Smooth muscle cell of the brain vasculature (primary cell): Measurements from ENCODE around the gene NEDD8.

ENCODE experiments used
- DNase-seq: peaks from one replicate; pipeline ENCODE4 v3.0.0-alpha.2; 2012; ENCODE audit warnings: low read depth, low spot score

NEDD8 gene

DNA sequence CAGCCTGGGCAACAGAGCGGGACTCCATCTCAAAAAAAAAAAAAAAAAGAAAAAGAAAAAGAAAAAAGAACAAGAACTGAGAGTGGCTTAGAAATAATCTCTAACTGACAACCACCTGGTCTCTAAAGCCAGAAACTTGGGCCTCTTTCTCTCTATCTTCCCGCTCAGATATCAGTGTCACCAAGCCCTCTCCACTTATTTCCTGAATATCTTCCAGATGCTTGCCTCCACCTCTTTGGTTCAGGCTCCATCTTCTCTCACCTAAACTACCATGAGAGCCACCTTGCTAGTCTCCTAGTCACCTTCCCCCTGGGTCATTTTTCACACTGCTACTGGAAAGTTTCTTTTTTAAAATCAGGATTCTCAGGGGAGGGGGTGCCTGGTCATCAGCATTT is 35.1 kb downstream of the NEDD8 start:
- no peak for DNase-seq

DNA sequence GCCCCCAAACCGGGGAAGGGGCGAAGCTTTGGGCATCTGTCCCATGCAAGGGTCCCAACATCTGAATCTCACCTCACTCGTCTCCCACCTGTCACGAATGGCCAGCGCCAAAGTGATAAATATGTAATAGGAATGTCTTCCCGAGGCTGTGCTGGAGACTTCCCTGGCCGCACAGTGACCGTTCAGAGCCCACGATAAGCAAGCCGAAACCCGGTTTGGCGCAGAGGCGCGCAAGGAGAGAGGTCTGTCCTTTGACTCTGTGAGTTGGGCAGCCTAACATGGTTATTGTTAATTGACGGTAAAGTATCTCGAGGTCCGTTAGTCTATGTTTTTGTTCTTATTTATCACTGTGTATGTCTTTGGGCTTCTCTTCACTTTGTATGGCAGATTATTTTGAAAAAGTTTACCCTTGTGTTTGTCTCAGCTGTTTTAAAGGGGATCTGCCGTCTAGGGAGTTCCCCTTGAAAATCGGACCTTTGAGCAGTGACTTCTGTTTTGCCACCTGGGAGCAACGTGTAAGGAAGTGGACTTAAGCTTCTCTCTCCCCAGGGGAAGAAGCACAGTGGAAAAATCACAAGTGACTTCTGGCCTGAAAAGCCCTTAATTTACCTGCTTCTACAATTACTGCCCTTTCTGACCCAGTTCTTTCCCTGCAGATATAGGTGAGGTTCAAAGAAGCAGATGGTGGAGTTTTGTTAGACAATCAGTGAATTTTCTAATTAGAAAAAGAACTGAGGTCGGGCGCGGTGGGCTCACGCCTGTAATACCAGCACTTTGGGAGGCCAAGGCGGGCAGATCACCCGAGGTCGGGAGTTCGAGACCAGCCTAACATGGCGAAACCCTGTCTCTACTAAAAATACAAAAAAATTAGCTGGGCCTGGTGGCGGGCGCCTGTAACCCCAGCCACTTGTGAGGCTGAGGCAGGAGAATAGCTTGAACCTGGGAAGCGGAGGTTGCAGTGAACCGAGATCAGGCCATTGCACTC is 35.8 kb downstream of the NEDD8 start:
- no peak for DNase-seq

DNA sequence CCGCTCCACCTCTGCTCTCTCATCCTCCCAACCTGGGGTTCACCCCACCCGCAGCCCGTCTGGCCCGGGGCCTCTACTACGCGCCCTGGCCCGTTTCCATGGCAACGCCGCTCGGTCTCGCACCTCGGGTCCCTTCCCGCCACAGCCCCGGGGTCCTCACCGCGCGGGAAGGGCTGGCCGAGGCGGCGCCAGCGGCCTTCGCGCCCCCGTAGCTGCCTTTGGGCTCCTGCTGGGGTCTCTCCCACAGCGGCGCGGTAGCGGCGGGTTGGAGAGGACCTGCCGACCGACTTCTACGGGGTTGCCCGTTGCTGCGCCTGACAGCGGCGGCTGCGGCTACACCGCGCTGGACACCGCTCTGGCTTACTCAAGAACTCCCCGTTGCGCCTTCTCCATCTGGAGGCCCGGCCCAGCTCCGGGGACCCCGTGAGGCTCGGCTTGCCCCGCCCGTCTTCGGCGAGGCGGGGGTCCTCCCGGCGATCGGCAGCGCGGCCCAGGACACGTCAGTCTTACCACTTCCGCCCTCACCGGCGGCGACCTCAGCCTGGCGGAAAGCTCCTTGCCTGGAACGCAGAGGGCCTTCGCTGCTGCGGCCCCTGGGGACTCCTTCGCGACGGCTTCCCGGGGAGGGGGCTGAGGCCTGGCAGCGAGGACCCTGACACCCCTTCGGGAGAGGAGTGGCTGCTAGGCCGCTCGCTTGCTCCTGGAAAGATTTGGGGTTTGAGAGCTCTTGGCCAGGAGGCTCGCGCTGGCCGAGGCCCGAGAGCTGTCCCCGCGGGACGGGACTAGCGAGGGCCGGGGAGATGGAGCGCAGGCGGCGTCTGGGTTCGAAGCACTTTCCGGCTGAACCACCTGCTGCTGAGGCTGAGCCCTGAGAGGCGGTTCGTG is 36.7 kb downstream of the NEDD8 start, which contains the start of gene TM9SF1:
TM9SF1 (minus strand) TSS at position 256 of the 885 bp plus-strand sequence. CDS start 422 bp downstream, outside the sequence.
- DNase-seq: peak; percentile 74

DNA sequence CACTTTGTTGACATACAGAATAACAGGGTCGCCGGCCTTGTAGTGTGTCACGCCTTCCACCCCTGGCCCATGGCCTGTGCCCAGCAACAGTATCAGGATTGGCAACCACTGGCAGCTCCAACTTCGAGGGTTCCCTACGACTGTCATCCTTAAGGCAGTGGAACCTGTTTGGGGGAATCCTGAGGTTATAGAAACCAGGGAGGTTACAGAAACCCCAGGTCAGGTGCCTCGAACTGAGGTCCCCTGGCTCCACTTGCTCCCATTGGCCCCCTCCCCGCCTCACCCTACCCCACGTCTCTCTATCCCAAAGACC is 37.3 kb downstream of the NEDD8 start:
- no peak for DNase-seq

DNA sequence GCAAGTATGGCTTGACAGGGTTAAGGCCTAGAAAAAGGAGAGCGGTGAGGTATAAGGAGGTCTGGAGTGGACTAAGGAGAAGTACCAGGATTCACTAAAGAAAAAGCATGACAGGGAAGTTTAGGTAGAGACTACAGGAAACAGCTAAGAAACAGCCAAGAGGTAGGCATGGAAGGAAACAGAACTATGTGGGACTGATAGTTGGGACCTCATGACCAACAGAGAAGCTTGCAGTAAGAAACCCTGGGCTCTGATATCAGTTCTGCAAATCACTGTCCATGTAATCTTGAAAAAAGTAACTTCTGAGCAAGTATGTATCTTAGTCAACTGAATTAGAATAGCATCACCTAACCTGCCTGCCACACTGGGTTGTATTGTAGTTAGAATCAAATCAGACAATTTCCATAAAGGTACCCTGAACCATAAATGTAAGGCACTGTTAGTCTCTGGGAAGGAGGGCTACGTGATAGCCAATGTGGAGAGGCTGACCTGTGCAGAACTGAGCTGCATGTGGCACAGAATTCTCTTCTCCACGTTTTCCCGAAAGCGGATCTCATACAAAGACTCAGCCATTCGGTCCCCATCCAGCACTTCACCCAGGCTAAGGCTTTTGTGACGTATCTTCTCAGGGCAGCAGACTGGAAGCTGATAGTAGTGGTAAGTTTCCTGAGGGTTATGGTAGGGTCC is 37.8 kb downstream of the NEDD8 start:
- no peak for DNase-seq

DNA sequence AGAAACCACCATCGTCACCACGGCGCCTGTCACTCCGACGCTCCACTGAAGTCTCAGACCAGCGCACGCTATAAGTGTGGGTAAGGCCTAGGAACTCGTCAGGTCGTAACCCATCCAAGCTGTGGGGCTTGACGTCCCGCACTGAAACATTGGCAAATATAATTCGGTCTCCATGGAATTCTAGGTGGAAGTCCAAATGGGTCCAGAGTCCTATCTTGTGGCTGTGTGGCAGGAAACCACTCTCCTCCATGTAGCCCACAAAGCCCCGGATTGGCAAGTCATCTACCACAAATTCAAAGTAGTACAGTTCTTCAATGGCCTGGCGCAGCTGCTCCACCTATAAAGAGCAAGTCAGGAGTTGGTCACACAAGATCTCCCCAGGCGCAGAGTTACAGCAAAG is 39.2 kb downstream of the NEDD8 start:
- no peak for DNase-seq

DNA sequence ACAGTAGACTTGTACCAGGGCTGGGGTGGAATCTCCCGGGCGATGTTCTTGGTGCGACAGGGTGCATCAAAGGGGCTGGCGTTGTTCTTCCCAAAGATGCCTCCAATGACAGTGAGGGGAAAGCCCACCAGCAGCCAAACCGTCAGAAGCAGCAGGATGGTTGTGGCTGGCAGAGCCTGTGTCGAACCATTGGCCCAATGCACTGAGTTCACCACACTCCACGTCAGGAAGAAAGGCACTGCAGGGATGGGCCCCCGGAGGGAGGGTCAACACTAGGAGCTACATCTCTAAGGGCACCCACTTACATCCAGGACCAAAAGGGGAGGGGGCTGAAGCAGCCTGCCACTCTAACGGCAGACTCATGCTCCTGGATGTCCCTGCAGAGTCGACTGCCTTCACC is 41.8 kb downstream of the NEDD8 start:
- no peak for DNase-seq

DNA sequence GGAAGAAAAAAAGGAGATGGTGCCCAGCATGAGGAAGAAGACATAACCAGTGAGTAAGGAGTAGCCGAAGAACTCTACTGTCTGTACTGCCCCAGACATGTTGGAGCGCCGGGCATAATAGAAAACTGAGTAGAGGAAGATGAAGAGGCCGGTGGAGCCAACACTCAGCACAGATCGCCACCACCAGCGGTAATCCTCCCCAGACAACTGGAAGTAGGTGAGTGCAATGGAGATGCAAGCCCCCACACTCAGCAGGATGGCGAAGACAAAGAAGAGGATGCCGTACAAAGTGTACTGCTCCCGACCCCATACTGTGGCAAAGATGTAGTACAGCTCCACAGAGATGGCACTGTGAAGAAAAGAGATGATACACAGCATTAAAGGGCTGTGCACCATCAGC is 42.7 kb downstream of the NEDD8 start:
- DNase-seq: no peak

DNA sequence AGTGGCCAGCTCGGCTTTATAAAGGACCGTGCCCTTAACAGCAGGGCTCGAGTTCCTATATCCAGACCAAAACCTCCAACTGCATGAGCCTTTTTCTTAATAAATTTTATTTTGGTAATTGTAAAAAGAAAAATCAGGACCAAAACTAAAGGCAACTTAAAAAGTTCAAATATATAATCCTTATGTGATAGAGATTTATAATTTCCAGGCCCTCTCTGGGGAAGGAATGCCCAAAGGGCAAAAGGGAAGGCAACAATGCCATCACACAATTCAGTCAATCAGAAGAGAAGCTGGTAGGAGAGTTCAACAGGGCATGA is 43.1 kb downstream of the NEDD8 start:
- no peak for DNase-seq

DNA sequence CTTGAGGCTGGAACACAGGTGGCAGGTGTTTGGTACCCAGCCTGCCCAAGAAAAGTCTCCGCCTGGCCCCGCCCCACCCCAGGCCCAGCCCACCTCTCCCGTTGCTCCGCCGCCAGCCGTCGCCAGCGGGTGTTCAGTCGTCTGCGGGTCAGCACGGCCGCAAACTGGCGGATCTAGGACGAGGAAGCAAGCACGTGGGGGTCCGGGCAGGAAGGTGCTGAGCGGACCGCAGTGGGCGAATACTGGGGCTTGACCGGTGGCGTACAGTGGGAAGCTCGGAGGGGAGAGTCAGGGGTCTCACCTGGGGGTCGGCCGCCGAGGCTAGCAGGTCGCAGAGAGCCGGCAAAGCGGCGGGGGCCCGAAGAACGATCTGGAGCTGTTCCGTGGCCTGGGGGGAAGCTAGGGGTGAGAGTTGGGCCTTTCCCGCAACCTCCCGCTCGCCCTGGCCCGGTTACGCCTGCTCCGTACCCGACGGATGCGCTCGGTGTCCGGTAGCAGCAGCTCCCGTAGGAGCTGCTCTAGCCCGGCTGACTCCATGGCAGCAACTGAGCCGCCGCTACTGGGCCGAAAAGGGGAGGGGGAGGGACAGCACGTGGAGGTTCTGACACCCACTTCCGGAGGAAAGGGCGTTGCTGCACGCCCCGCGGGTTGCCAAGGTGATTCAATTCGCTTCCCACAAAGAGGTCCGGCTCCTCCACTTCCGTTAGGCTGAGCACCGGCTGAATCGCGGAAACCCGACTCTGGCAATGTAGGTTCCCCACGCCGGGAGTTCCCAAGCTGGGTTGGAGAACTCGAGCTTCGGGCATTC is 43.7 kb downstream of the NEDD8 start, which contains the start of gene IPO4:
IPO4 (minus strand) TSS at position 566 of the 808 bp plus-strand sequence; CDS start at position 537, 29 bp downstream.
- peak; percentile 91 for DNase-seq

DNA sequence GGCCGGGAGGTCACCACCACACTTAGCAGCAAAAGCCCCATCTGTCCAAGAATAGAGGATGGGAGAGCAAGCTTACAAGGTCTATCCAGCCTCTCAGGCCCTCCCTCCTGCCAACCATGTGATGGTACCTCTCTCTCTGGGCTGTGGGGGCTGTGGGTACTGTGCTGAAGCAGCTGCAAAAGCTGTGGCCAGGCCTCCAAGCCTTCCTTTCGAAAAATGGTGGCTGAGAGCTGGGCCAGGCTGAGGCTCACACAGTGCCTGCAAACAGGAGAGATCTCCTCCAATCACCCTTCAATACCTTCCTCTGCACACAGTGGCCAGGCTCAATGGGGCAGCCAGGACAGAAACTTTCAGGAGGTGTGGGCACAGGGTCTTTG is 44.6 kb downstream of the NEDD8 start:
- no peak for DNase-seq

DNA sequence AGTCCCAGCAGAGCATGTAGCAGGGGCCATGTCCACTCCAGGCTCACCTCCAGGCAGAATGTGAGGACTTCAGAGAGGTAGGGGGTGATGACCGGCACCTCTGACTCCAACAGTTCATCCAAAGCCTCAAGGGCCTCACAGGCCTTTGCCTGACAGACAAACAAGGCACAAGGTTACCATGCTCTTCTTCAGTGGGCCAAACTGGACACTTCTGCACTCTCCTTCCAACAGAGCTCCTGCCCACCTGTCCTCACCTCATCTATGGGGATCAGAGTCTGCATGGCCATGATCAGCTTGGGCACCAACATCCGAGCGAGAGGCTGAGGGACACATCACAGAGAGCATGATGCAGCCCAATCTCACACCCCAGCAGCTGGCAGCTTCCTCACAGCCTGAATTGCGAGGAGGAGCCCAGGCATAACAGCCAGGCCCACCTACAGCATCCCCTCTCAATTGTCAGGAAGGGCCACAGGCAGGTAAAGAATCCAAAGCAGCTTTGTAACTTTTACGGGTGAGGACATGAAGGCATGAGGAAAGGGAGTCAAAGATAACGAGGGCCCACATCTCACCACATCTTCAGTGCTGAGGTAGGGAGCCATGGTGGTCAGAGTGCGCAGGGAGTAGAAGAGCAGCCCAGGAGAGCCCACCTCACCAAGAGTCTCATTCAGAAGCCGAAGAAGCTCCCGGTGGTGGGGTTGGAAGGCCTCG is 45.2 kb downstream of the NEDD8 start:
- DNase-seq: no peak

DNA sequence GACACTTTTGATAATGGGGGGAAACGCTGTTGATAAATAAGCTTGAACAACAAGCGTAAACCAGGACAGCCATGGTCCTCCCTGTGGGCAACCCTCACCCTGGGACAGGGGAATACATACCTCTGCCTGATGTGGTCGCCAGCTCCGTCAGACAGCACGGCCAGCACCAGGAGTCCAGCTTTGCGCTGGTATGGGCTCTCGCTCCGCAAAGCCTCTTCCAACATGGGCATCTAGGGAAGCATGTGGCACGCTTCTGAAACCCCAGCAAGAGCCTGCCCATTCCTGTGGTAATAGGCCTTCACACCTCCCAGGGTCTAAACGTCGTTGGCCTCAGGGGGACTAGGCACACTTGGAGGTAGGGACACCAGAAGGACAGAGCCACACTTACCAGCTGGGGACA is 46.4 kb downstream of the NEDD8 start:
- no peak for DNase-seq

DNA sequence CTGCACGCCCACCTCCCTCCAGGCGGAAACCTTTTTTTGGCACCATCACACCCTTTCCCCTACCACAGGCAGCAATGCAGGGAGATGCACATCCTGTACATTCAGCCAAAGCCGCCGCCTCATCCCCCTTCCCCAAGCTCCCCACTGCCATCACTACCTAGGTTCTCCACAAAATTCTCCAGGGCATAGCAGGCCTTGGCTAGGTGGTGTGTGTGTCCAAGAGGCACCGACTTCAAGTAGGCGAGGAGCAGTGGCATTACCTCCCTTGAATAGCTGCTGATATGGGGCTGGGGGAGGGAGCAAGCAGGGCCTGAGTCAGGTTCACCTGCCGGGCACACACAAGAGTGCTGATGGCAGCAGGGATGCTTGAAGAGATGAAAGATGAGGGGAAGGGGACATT is 47.1 kb downstream of the NEDD8 start:
- no peak for DNase-seq

DNA sequence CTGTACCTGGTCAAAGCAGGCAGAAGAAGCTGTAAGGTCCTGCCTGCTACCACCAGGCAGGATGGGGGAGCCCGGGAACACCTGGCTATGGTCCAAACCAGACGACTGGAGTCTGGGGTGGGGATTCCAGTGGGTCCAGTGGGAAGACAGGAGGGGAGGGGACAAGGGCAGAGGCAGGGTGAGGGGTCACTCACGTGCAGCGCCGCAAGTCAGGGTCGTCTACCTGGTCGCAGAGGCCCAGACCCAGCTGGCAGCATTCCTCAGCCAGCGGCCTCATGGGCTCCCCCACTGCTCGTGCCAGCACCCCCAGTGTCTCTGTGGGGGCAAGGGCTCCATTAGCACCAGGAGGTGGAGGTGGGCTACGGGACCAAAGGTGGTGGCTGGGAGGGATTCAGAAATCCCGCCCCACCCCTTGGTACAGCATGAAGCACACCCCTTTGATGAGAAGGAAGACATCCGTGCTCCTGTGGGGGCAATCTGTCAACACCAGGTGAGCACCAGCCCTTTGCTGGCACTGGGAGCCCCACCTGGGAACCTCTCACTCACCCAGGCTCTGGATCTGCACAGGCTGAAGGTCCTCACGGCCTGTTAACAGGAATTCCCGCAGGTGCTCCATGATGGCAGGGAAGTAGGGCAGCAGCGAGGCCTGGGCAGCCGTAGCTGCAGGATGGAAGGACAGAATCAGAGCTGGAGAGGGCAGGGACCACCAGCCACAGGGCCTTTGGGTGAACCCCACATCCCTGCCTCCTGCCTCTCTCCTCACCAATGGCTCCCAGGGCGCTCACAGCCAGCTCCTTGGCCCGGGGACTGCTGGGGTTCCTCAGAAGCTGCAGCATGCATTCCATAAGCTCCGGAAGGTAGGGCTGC is 47.8 kb downstream of the NEDD8 start:
- no peak for DNase-seq

DNA sequence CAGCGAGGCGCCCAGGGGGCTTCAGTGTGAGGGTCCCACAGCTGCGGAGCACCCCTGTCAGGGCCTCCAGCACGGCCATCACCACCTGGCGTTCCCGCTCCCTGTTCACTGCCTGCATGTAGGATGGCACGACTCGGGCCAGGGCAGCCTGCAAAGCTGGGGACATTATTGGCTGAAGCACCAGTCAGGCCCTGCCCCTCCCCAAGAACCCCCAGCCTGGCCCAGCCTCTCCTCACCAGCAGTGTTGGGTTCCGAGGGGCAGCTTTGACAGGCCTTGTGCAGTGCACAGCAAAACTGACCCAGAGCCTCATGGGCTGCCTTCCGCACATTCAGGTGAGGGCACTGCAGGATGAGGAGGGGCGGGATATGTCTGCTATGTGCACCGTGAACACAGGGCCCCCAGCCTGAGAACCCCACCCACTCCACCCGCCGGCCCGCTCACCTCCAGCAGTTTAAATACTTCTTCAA is 49.1 kb downstream of the NEDD8 start:
- DNase-seq: no peak

DNA sequence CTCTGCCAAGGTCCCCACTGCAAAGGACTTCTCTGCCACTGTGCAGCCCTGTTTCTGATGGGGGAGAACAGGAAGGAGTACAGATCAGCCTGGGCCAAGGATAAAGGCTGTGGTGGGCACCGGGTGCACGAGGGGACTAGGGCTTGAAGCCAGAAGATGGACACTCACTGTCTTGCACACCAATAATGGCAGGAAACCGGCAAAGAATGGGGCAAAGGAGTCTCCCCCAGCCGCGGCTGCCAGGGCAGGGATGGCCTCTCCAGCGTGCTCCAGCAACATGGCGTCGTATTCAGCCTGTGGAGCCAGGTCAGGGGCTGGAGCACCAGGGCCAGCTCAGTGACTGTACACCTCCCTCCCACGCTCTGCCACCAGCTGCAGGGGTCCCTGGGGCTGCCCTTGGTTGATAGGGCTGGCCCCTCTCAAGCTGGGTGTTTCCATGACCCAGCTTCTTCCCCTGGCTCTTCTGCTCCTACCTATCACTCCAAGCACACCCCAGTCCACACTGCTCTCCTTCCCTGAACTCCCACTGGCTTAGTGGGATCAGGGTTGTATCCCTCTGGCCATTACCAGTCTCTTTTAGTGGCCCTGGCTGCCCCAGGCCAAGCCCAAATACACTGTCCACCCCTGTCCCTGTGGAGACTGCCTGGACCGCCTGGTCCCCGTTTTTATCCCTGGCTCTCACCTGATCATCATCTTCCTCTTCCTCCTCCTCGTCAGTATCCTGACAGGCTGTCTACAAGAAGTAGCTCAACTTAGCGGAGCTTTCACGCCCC is 49.9 kb downstream of the NEDD8 start:
- DNase-seq: no peak

DNA sequence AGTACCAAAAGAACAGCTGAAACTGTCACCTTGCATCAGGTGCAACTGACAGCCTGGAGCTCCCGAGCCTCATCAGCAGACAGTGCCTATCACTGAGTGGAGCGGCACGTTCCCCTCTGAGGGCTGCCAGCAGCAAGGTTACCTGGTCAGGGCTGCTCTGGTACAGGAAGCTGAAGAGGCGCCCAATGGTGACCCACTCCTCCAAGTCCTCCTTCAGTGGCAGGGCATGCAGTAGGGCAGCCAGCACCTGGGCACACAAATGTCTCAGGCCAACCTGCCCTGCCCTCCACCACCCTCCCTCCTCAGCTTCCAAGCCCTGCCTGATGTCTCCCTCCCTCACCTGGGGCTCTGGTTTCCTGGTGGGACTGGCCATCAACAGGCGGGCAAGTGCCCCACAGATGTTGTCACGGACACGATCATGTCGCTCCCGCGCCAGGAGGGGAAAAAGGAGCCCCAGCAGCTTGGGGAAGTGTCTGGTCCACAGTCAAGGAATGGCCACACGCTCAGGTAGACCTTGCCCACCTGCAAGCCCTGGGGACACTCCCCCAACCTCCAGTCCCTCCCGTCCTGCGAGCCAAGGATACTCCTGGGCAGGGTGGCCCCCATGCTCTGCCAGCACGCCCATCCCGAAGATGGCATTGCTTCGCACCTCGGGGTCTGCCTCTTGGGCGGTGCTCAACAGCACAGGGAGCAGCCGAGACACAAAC is 50.6 kb downstream of the NEDD8 start:
- DNase-seq: no peak
